EL (cell line): Measurements from ENCODE around the gene SFT2D1.

ENCODE experiments used
- DNase-seq: peaks from one replicate; pipeline ENCODE4 v3.0.0-alpha.2; 2016

SFT2D1 gene

GRCh38 chr6:166331503-166332415 is 10.6 kb downstream of the SFT2D1 start:
- no peak for DNase-seq

DNA sequence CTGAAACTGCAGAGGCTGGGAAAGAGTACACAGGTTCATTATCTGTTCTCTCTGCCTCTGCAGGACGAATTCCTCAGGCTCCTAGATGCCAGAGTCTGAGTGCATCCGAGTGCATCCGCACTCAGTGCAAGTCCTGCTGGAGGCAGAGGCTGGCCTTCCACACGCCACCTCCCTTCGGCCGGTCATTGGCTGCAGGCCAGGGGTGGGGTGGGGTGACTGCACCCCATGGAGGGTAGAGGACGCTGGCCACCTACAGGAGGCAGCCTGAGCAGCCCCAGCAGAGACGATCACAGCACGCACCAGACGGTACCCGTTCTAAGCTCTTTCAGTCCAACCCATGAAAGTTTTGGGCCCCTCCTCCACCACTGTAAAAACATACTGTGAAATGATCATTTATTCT is 11.7 kb downstream of the SFT2D1 start:
- DNase-seq = peak; percentile 14

DNA sequence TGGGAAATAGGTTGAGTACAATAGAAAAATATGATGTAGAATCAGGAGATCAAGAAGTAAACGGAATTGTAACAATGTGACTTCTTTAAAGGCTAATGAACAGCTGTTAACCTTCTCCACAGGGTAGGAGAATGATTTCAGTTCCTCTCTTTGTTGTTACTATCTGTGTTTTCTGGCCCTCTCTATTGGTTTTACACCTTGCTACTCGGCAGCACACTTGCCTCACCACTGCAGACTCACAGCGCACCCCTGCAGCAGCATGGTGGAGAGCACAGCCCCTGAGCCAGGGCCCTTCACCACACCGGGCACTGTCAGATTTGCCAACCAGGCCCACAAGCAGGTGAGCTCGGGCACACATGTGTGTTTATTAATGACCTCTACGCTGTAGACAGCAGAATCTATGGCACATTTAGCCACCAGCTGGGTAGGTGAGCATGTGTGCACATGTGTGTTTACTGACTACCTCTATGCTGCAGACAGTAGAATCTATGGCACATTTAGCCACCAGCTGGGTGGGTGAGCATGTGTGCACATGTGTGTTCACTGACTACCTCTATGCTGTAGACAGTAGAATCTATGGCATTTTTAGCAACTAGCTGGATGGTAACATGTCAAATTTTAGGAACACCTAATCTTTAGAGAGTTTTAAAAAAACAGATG is 16.8 kb downstream of the SFT2D1 start:
- no peak for DNase-seq

- no peak for DNase-seq
These were observed 18.9 kb downstream of the SFT2D1 start for GRCh38 chr6:166323395-166323794.

GRCh38 chr6:166318649-166319600 is 23.4 kb downstream of the SFT2D1 start:
- no peak for DNase-seq

- DNase-seq = no peak
These were observed 24.1 kb downstream of the SFT2D1 start for GRCh38 chr6:166318227-166318626.

GRCh38 chr6:166317261-166318212 is 24.8 kb downstream of the SFT2D1 start:
- DNase-seq = no peak

DNA sequence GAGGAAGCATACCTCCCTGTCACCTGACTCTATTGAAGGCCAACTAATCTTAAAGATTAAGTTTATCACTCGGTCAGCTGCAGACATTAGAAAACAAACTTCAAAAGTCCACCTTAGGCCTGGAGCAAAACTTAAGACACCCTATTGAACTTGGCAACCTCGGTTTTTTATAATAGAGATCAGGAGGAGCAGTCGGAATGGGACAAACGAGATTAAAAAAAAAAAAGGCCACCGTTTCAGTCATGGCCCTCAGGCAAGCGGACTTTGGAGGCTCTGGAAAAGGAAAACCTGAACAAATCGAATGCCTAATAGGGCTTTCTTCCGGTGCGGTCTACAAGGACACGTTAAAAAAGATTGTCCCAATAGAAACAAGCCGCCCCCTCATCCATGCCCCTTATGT is 26.9 kb downstream of the SFT2D1 start:
- no peak for DNase-seq

DNA sequence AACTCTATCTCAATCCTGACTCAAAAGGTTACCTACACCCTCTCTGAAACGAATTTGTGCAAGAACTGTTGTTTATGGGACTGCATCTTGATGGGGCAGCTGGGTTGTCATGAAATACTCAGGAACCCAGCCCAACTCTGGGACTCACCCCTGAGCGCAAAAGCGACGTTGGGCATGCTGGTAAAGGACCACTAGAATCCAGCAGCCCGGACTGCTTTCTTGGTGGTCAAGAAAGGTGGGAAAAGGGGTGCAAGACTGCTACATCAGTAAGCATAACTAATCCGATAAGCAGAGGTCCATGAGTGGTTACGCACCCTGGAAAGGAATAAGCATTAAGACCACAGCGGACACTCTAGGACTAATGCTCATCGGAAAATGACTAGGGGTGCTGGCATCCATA is 27.9 kb downstream of the SFT2D1 start:
- no peak for DNase-seq

- DNase-seq = peak; percentile 50
These were observed 28.9 kb downstream of the SFT2D1 start for GRCh38 chr6:166313255-166314070.

GRCh38 chr6:166312832-166313231 is 29.5 kb downstream of the SFT2D1 start:
- no peak for DNase-seq

GRCh38 chr6:166310634-166311033 is 31.7 kb downstream of the SFT2D1 start:
- no peak for DNase-seq

DNA sequence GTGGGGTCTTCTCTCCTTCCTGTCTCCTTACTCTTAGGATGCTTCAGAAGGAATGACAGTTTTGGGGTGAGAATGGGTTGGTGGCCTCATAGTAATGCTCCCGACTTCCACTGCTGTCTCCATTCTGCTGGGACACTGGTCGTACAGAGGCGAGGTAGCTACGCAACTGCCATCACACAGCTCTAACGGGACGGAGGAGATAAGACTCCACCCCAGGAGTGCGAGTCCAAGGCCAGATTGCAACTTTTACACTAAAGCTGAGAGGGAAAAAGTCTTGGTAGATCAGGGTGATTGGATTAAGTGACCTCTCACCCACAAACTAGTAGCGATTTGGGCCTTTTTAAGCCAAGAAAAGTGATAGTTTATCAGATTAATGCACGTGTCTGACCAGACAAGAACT is 32.4 kb downstream of the SFT2D1 start:
- DNase-seq = no peak

DNA sequence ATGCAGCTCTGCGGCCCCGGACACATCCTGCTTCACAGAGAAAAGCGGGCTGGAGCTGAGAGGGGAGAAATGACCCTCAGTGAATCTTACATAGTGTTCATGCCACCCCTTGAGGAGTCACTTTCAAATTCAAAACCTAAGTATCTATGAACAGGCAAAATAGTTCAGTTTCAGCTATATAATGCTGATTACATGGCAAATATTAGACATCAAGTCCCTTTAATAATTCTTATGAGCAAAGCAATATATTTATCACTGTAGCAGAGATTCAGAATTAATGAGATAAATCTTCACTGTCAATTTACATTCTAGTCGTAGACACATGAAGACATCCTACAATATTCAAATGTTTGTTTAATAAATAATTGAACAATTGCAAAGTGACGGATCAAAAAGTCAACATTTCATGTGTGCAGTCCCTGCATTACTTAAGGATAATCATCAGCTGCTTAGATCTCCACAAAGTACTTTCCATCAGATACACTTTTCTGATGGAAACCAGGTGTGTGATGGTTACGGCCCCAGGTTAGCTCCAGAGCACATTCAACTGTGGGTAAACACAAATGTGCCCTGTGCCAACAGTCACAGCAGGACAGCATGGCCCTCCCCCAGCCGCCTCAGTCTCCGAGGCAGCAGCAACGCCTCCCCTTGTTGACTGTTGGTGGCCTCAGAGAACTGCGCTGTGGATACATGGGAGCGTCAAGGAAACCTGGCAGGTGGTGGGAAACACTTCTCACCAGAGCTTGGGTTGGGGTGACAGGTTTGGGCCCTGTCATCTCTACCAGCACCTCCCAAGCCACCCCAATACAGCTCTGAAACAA is 33.4 kb downstream of the SFT2D1 start:
- DNase-seq = no peak

- DNase-seq = no peak
These were observed 34.1 kb downstream of the SFT2D1 start, which contains the start of gene PRR18 for GRCh38 chr6:166308033-166308768. Gene PRR18 (minus strand): TSS chr6:166308392. CDS start chr6:166308142, 250 bp downstream.

DNA sequence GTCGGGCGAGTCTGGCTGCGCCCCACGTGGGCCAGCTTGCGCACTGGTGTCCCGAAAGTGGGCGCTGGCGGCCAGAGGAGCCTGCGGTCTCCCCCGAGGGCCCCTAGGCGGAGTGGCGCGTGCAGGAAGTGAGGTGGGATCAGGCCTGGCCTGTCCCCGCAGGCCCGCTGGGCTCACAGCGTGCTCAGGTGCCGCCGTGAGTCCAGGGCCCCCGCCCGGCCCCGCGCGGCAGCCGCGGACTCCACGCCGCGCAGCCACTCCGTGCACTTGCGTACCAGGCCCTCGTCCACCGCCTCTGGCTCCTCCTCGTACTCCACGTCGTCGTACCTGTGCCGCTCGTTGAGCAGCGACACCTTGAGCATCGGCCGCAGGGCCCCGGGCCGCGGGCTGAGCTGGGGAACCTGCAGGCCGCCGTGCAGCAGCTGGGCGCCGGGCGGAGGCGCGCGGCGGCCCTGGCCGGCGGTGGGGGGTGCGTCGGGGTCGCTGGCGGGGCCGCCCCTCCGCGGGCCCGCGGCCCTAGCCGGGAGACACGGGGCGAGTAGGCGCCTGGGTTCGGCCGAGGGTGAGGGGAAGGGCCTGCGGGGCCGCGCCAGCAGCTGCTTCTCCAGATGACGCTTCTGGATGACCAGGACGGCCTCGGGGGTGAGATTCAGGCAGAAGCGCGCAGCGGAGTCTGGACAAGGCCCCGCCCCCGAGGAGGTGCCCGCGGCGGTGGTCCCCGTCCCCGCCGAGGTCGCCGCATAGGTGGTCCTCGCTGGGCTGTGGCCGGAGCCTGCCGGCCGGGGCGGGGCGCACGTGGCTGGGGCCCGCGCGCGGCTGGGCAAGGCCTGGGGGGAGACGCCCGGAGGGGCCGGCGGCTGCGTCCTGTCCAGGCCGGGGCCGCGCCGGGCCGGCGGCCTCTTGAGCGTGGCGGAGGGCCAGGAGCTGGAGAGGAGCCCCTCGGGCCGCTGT is 35.0 kb downstream of the SFT2D1 start:
- DNase-seq = no peak

DNA sequence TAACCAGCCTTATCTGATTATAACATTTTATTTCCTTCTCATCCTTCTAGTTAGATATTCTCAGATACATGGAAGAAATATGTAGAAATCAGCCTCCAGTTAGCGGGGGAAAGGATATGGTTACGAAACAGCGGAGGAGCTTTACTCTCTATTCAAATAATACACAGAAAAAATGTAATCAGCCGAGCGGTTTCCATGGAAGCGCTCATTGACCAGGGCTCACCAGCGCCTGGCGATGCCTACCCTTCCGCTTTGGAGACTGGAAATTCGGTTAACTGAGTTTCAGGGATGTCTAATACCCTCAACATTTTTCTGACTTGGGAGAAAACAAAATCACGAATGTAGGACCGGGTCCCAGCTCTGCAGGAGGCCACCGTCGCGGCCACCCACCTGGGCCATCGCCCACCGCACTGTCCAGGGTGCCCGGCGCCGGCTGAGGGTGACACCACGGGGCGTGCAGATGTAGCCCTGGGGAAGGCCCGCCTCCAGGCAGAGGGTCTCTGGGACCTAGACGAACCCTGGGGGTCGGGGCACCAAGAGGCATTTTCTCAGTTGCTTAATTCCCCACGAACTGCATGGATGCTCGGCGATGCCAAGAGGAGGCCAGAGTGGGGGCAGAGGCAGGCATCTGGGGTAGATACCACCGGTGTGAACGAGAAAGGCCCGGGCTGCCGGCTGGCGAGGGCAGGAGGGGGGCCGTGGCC is 35.8 kb downstream of the SFT2D1 start:
- DNase-seq = no peak
